Activated T-cell treated with anti-CD3 and anti-CD28 coated beads, Interleukin-2, amount 50 U/mL, for 24 hours (primary cell): ENCODE data around the gene SHC2.
"Not testable (repeated sequence)": the region's sequence is repeated elsewhere in the genome, so short reads cannot be mapped to it uniquely, and the experiment has no call there.

Experiments
- DNase-seq: peaks from one replicate; pipeline ENCODE4 v3.0.0-alpha.2; 2020
- H3K27ac Mint-ChIP-seq: 2 replicates; pipeline ENCODE4 v1.8.0; 2020; ENCODE audit warnings: mild to moderate bottlenecking, mixed read lengths
- H3K27me3 Mint-ChIP-seq: 2 replicates; pipeline ENCODE4 v1.8.0; 2020; ENCODE audit warnings: mixed read lengths
- H3K36me3 Mint-ChIP-seq: 2 replicates; pipeline ENCODE4 v1.8.0; 2020; ENCODE audit warnings: low read depth, mixed read lengths
- H3K4me1 Mint-ChIP-seq: 2 replicates; pipeline ENCODE4 v1.8.0; 2020; ENCODE audit warnings: low read depth, mixed read lengths
- H3K4me3 Mint-ChIP-seq: 2 replicates; pipeline ENCODE4 v1.8.0; 2020; ENCODE audit warnings: mild to moderate bottlenecking, moderate library complexity, mixed read lengths
- H3K9me3 Mint-ChIP-seq: 2 replicates; pipeline ENCODE4 v1.8.0; 2020; ENCODE audit warnings: mixed read lengths

Gene SHC2

DNA sequence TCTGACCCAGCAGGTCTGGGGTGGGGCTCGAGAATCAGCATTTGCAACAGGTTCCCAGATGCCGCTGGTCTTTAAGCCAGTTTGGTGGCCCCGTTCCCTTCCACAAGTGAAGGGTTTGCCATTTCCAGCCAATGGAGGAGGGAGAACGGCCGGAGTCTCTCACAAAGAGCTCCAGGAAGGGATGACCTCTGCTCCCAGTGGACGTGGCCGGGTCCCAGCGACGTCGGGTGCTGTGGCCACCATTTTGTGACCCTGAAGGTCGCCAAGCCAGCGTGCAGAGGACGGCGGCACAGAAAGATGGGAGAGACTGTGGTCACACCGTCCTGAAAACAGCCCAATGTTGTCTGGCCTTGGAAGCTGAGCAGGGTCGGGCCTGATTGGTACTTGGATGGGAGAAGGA, 8.0 kb downstream of the SHC2 start:
- no peaks in the 10 kb centered on the region for H3K27me3 Mint-ChIP-seq
- no peak for DNase-seq
- no peak overlapping the region for H3K27ac Mint-ChIP-seq
- H3K4me1 Mint-ChIP-seq, result no peaks in the 10 kb centered on the region
- H3K36me3 Mint-ChIP-seq, result no peaks in the 10 kb centered on the region
- no peak overlapping the region for H3K4me3 Mint-ChIP-seq
- peaks cover 5% of the 10 kb centered on the region for H3K9me3 Mint-ChIP-seq

GRCh38 chr19:450912-451481, 9.8 kb downstream of the SHC2 start:
- H3K36me3 Mint-ChIP-seq, H3K4me3 Mint-ChIP-seq, H3K9me3 Mint-ChIP-seq, H3K4me1 Mint-ChIP-seq, H3K27ac Mint-ChIP-seq, H3K27me3 Mint-ChIP-seq, DNase-seq: not testable (repeated sequence)

DNA sequence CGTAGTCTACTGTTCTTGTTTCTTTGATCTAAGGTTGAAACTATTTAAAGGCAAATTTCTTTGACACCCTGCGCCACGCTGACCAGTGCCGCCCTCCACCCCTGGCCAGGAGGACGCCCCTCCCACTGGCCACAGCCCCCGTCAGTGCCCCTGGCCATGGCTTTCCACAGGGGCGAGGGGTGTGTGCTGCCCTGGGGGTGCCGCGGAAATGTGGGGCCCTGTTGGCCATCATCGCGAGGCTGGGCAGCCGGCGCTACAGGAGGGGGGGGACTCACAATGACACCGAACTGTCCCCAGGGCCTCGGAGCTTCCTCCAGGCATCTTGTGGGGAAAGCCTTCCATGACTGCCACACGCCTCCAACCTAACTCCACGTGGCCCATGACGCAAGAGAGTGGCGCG, 10.9 kb downstream of the SHC2 start:
- DNase-seq, result no peak
- H3K27me3 Mint-ChIP-seq, result no peaks in the 10 kb centered on the region
- no peak overlapping the region for H3K27ac Mint-ChIP-seq
- no peak overlapping the region for H3K4me3 Mint-ChIP-seq
- no peaks in the 10 kb centered on the region for H3K36me3 Mint-ChIP-seq
- H3K4me1 Mint-ChIP-seq, result no peaks in the 10 kb centered on the region
- H3K9me3 Mint-ChIP-seq, result peaks cover 5% of the 10 kb centered on the region

GRCh38 chr19:447816-448560, 12.8 kb downstream of the SHC2 start:
- Mint-ChIP-seq H3K36me3 (no peaks in the 10 kb centered on the region), H3K4me3 (no peak overlapping the region)

DNA sequence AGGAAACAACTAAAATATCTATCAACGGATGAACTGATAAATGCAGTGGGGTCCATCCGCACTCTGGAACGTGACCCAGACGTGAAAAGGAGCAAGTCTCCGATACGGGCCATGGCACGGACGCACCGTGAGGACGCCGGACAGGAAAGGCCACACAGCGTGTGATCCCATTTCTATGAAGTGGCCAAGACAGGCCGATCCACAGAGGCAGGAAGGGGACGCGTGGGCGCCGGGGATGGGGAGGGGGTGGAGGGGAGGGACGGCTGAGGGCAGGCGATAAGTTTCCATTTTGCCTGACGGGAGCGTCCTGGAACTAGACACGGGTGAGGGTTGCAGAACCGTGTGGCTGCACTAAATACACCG, 13.8 kb downstream of the SHC2 start:
- Mint-ChIP-seq H3K36me3 (no peaks in the 10 kb centered on the region), H3K4me1 (no peaks in the 10 kb centered on the region), H3K9me3 (peaks cover 5% of the 10 kb centered on the region), H3K4me3 (no peak overlapping the region), H3K27me3 (no peaks in the 10 kb centered on the region), H3K27ac (no peak overlapping the region)
- no peak for DNase-seq

More at GRCh38 chr19:447816-448560, 12.8 kb downstream of the SHC2 start:
- peaks cover 5% of the 10 kb centered on the region for H3K9me3 Mint-ChIP-seq
- no peak overlapping the region for H3K27ac Mint-ChIP-seq
- no peaks in the 10 kb centered on the region for H3K4me1 Mint-ChIP-seq
- no peak for DNase-seq
- no peaks in the 10 kb centered on the region for H3K27me3 Mint-ChIP-seq

- H3K36me3 Mint-ChIP-seq, result no peaks in the 10 kb centered on the region
- no peaks in the 10 kb centered on the region for H3K9me3 Mint-ChIP-seq
- H3K27ac Mint-ChIP-seq, result no peak overlapping the region
- H3K27me3 Mint-ChIP-seq, result peaks cover 21% of the 10 kb centered on the region
- no peaks in the 10 kb centered on the region for H3K4me1 Mint-ChIP-seq
- no peak overlapping the region for H3K4me3 Mint-ChIP-seq
- no peak for DNase-seq
Observed at GRCh38 chr19:444677-445210, 16.1 kb downstream of the SHC2 start.

- Mint-ChIP-seq H3K27me3 (peaks cover 22% of the 10 kb centered on the region), H3K36me3 (no peaks in the 10 kb centered on the region), H3K9me3 (no peaks in the 10 kb centered on the region), H3K4me1 (no peaks in the 10 kb centered on the region), H3K4me3 (no peak overlapping the region), H3K27ac (no peak overlapping the region)
- DNase-seq, result no peak
Observed at GRCh38 chr19:443005-443404, 17.8 kb downstream of the SHC2 start.

- peaks cover 31% of the 10 kb centered on the region for H3K27me3 Mint-ChIP-seq
- no peak overlapping the region for H3K27ac Mint-ChIP-seq
- H3K9me3 Mint-ChIP-seq, result no peaks in the 10 kb centered on the region
- no peaks in the 10 kb centered on the region for H3K36me3 Mint-ChIP-seq
- H3K4me3 Mint-ChIP-seq, result no peak overlapping the region
- DNase-seq, result no peak
- no peaks in the 10 kb centered on the region for H3K4me1 Mint-ChIP-seq
Observed at GRCh38 chr19:442085-442484, 18.7 kb downstream of the SHC2 start.

DNA sequence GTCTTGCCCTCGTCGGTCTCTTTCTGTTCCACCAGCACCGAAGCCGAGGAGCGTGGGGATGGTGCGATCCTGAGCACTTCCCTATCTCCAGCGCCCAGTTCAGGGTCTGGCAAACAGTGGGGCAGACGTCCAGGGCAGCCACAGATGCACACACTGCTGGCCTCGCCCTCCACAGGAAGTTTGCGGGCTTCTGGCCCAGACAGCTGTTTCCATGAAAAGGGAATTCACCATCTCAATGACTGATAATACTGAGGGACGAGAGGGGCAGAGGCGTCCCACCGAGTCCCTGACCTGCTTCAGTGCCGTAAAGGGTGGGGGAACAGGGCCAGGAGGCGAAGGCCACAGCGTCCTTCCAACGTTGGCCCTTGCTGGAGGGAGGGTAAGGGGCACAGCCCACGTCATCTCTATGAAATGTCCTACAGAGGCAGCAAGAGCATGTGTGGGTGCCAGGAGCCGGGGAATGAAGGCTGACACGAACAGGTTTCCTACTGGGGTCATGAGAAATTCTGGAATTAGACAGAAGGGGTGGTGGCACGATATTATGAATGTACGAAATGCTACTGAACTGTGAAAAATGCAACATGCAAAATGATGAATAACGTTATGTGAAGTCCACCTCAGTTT, 19.5 kb downstream of the SHC2 start:
- H3K9me3 Mint-ChIP-seq, result no peaks in the 10 kb centered on the region
- H3K4me1 Mint-ChIP-seq, result no peaks in the 10 kb centered on the region
- DNase-seq, result no peak
- peaks cover 36% of the 10 kb centered on the region for H3K27me3 Mint-ChIP-seq
- H3K4me3 Mint-ChIP-seq, result no peak overlapping the region
- no peak overlapping the region for H3K27ac Mint-ChIP-seq
- no peaks in the 10 kb centered on the region for H3K36me3 Mint-ChIP-seq

- Mint-ChIP-seq H3K36me3 (no peaks in the 10 kb centered on the region), H3K4me3 (no peak overlapping the region), H3K4me1 (no peaks in the 10 kb centered on the region), H3K9me3 (no peaks in the 10 kb centered on the region), H3K27me3 (peaks cover 37% of the 10 kb centered on the region), H3K27ac (no peak overlapping the region)
- DNase-seq, result no peak
Observed at GRCh38 chr19:440391-441212, 20.2 kb downstream of the SHC2 start.

GRCh38 chr19:439167-439900, 21.5 kb downstream of the SHC2 start:
- Mint-ChIP-seq H3K4me3 (no peak overlapping the region), H3K4me1 (no peaks in the 10 kb centered on the region), H3K36me3 (no peaks in the 10 kb centered on the region), H3K27me3 (peaks cover 41% of the 10 kb centered on the region), H3K27ac (no peak overlapping the region), H3K9me3 (no peaks in the 10 kb centered on the region)
- DNase-seq, result no peak

DNA sequence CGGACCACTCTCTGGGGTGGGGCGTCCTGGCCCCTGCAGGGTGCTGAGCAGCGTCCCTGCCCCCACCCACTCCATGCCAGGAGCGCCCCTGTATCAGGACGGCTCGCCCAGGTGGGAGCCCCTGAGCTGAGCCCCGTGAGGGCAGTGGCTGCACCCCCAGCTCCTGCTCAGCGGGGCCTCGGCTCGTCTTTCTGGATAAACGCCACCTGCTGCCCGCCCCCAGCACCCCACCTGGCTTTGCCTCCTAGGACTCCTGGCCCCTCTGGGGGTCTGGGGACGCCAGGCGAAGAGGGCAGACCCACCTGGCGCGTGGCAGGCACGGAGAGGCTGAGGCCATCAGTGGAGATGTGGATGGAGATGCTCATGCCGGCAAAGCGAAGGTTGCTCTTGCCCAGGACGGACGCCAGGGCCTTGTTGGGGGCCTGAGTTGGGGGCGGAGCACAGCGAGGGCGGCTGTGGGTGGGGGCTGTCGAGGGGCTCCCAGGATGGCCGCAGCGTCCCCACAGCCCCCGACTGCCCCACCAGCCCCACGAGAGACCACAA, 22.3 kb downstream of the SHC2 start:
- Mint-ChIP-seq H3K36me3 (no peaks in the 10 kb centered on the region), H3K4me3 (no peak overlapping the region), H3K27me3 (peaks cover 41% of the 10 kb centered on the region), H3K27ac (no peak overlapping the region), H3K9me3 (no peaks in the 10 kb centered on the region), H3K4me1 (no peaks in the 10 kb centered on the region)
- DNase-seq, result no peak

DNA sequence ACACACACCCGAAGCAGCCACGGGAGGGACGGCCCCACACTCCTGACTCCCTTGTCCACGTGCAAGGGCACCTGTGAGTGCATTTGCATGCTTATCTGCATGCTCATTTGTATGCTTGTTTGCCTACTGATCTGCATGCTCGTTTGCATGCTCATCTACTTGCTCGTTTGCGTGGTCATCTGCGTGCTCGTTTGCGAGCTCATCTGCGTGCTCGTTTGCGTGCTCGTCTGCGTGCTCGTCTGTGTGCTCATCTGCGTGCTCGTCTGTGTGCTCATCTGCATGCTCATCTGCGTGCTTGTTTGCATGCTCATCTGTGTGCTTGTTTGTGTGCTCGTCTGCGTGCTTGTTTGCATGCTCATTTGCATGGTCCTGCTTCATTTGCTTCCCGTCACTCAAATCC, 23.8 kb downstream of the SHC2 start:
- no peak for DNase-seq
- no peak overlapping the region for H3K27ac Mint-ChIP-seq
- H3K27me3 Mint-ChIP-seq, result peaks cover 41% of the 10 kb centered on the region
- no peaks in the 10 kb centered on the region for H3K9me3 Mint-ChIP-seq
- H3K4me3 Mint-ChIP-seq, result no peak overlapping the region
- H3K36me3 Mint-ChIP-seq, result no peaks in the 10 kb centered on the region
- H3K4me1 Mint-ChIP-seq, result no peaks in the 10 kb centered on the region

DNA sequence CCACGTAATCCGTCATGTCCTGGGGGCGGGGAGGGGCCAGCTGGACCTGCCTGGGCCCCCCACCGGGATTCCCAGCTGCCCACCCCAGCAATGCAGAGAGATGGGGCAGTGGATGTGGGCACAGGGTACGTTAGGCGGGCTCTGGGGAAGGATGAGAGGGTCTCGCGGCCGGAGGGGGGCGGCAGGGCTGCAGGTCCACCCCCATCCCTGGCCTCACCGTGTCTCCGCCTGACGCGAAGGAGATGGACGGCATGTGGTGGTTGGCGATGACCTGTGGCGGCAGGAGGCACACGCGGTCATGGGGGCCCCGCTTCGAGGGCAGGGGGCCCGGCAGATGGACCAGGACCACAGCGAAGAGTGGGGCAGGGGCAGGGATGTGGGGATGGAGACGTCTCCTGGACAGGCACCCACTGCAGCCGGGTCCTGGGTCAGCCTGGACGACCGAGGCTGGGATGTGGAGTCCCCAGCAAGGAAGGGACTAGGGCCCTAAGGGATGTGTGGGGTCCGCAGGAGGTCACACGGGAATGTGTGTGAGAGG, 24.4 kb downstream of the SHC2 start:
- H3K9me3 Mint-ChIP-seq, result no peaks in the 10 kb centered on the region
- no peaks in the 10 kb centered on the region for H3K36me3 Mint-ChIP-seq
- no peak overlapping the region for H3K27ac Mint-ChIP-seq
- no peaks in the 10 kb centered on the region for H3K4me1 Mint-ChIP-seq
- peaks cover 36% of the 10 kb centered on the region for H3K27me3 Mint-ChIP-seq
- no peak for DNase-seq
- no peak overlapping the region for H3K4me3 Mint-ChIP-seq
